Endothelial cell of umbilical vein (primary cell): Measurements from ENCODE around the gene SYNDIG1.

Experiments
- EZH2 ChIP-seq: IDR thresholded peaks from 2 replicates; pipeline ENCODE4 v1.6.1; 2012; ENCODE audit warnings: borderline replicate concordance, low read depth, mild to moderate bottlenecking, moderate library complexity, low read length, inconsistent platforms; ENCODE audit not compliant: severe bottlenecking
- FOS ChIP-seq: IDR thresholded peaks from 2 replicates; pipeline ENCODE4 v1.6.1; 2011; ENCODE audit warnings: mild to moderate bottlenecking, low read length, moderate library complexity, borderline replicate concordance; ENCODE audit not compliant: insufficient read depth
- JUN ChIP-seq: IDR thresholded peaks from 2 replicates; pipeline ENCODE4 v1.6.1; 2011; ENCODE audit warnings: borderline replicate concordance, low read depth; ENCODE audit not compliant: insufficient read length, insufficient read depth
- MYC ChIP-seq: IDR thresholded peaks from one replicate; pipeline ENCODE4 v1.6.1; 2011; ENCODE audit warnings: mild to moderate bottlenecking, low read depth, low read length
- POLR2A ChIP-seq: IDR thresholded peaks from 2 replicates; pipeline ENCODE4 v1.6.1; 2012; ENCODE audit warnings: low read depth, mild to moderate bottlenecking, control low read depth, low read length
- POLR2AphosphoS5 ChIP-seq: IDR thresholded peaks from 2 replicates; pipeline ENCODE4 v1.6.1; 2012; ENCODE audit warnings: low read depth, mild to moderate bottlenecking, control low read depth, low read length, moderate library complexity; ENCODE audit not compliant: insufficient read depth
- TF ChIP-seq, protein P1 (sequence below), 2 donors: IDR thresholded peaks; 1 replicate in 1 of 2; 2 replicates in 1 of 2; pipeline ENCODE4 v1.5.1; 2011; ENCODE audit warnings: low read length in 2 of 2, mild to moderate bottlenecking in 2 of 2, moderate library complexity in 2 of 2, control low read depth in 1 of 2, inconsistent platforms in 1 of 2, low read depth in 1 of 2; ENCODE audit not compliant: insufficient read depth in 1 of 2; ENCODE audit errors: extremely low read depth in 1 of 2

DNA sequence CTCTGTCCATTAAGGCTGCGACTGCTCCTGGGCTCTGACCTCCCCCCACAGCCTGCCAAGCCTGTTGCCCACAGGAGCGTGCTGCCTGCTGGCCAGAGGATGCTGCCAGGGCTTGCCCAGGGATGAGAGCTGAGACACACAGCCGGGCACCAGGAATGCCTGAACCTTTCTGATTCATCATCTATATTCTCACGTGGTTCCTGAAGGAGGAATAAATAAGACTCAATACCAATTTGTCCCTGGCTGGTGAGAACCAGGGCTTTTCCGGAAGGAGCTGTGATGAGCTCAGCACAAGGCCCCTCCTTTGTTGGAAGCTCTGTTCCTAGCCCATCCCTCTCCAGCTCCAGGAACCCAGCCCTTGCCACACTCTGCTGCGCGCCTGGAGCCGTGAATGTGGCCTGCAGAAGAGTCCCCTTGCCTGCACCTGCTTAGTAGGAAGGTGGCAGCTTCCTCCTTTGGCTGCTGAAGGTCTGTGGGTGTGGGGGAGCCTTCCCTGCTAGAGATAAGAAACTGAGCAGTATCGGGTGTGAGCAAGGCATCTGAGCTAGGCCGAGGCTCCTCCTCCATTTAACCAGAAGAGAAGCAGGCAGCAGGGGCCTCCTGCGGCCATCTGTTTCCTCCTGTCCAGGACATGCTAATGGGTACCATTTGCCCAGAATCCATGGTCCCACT, 37.9 kb downstream of the SYNDIG1 start:
- no peak for TF ChIP-seq MYC
- TF ChIP-seq EZH2, result no peak
- TF ChIP-seq, protein P1, sequence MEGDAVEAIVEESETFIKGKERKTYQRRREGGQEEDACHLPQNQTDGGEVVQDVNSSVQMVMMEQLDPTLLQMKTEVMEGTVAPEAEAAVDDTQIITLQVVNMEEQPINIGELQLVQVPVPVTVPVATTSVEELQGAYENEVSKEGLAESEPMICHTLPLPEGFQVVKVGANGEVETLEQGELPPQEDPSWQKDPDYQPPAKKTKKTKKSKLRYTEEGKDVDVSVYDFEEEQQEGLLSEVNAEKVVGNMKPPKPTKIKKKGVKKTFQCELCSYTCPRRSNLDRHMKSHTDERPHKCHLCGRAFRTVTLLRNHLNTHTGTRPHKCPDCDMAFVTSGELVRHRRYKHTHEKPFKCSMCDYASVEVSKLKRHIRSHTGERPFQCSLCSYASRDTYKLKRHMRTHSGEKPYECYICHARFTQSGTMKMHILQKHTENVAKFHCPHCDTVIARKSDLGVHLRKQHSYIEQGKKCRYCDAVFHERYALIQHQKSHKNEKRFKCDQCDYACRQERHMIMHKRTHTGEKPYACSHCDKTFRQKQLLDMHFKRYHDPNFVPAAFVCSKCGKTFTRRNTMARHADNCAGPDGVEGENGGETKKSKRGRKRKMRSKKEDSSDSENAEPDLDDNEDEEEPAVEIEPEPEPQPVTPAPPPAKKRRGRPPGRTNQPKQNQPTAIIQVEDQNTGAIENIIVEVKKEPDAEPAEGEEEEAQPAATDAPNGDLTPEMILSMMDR (IDR thresholded peaks at IDR 0.05; ENCODE audit: extremely low read depth in 1 of 2, insufficient read depth in 1 of 2, low read depth in 1 of 2, low read length in 2 of 2), result no peak
- TF ChIP-seq FOS, result no peak
- TF ChIP-seq JUN, result no peak
- no peak for TF ChIP-seq POLR2AphosphoS5
- no peak for TF ChIP-seq POLR2A
